NCI-H2196 treated with DMSO at 0.1 percent for 48 hours (cell line): ENCODE data around the gene DNM3.

ENCODE experiments used
- DNase-seq: peaks from one replicate; lab custom pipeline; 2025; ENCODE audit not compliant: unreplicated experiment; lab: John Stamatoyannopoulos, UW

The DNM3 gene

GRCh38 chr1:171969813-171970212 lies 128.5 kb downstream of the DNM3 start:
- no peak for DNase-seq

DNA sequence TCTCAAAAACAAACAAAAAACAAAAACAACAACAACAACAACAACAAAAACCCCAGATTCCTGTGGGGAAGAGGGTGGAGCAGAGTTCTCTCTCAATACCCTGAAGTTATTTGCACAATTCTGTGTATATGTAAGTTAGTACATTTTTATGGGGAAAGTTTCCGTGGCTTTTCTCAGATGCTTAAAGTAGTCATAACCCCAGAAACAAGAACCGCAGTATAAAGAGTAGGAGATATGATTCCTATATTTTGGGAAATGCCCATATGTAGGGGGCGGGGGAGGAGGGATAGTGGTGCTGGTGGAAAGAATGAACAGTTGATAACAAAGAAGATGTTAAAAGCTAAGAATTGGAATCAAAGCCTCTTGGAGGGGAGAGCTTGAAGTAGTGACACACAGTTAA lies 131.5 kb downstream of the DNM3 start:
- DNase-seq, result no peak

GRCh38 chr1:171973421-171973820 lies 132.1 kb downstream of the DNM3 start:
- no peak for DNase-seq

DNA sequence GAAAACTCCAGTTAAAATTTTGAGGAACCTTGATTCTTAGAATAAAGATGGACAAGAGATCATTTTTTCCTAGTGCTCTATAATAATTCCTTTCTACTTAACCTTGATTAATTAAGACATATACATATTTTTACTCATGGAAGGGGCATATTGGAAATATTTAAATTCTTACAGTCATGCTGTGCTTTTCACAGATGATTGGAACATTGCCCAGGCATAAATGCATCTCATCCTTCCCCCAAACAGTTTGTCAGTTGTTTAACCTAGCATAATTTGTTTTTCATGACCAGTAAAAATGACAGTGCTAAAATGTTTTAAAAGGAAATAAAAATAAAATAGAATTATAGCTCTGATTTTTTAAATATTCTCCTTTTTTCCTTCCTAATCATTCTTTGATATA lies 140.0 kb downstream of the DNM3 start:
- no peak for DNase-seq

DNA sequence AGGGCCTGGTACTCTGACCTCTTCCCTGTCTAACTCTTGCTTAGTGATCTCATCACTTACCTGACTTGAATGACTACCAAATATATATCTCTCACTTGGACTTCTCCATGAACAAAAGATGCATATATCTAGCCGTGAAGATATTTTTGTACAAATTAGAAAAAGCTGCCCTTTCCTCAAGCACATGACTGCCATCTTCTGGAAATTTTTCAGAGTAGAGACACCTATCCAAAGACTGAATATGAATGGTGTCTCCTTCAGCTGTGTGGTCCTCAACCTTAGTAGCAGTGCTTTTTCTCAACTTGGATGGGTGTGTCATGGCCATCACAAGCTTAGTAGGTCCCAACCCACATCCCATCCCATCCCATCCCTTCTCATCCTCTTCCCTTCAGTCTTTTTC lies 142.3 kb downstream of the DNM3 start:
- DNase-seq, result no peak

DNA sequence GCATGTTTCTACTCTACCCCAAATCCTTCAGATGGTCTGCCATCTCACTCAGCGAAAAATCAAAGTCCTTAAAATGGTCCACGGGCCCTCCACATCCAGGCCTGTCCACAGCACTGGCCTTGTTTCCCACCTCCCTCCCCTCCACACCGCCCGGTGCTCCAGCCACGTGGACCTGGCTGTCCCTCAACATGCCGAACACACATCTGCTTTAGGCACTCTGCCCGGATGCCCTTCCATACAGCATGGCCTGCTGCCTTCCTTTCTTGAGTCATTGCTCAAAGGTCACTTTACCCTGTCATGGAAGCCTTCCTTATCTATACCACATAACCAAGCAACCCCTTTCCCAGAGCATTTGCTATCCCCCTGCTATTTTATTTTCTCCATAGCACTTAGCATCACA lies 143.0 kb downstream of the DNM3 start:
- no peak for DNase-seq

GRCh38 chr1:171984850-171985485 lies 143.7 kb downstream of the DNM3 start:
- DNase-seq, result no peak

- DNase-seq, result no peak
Observed at GRCh38 chr1:171985639-171986038, 144.3 kb downstream of the DNM3 start.

- DNase-seq, result no peak
Observed at GRCh38 chr1:171988243-171988885, 147.1 kb downstream of the DNM3 start.

DNA sequence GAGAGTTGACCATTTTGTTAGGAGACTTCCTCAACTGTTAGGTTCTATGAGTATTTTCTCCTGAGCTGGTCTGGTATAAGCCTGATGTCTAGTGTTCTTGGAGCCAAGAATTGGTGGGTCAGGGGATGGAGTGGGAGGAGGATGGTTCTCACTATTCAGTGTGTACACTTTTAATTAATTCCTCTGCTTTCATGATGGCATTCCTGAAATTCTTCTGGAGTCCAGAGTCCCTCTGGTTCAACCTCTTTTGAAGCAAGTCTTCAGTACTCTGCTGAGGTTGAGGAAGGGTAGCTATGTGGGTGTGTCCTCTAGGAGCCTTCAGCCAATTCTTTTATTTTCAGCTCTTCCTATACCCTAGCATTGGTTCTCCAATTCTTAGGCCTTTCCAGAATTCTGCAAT lies 149.1 kb downstream of the DNM3 start:
- DNase-seq, result no peak

- no peak for DNase-seq
Observed at GRCh38 chr1:171994293-171994692, 153.0 kb downstream of the DNM3 start.

DNA sequence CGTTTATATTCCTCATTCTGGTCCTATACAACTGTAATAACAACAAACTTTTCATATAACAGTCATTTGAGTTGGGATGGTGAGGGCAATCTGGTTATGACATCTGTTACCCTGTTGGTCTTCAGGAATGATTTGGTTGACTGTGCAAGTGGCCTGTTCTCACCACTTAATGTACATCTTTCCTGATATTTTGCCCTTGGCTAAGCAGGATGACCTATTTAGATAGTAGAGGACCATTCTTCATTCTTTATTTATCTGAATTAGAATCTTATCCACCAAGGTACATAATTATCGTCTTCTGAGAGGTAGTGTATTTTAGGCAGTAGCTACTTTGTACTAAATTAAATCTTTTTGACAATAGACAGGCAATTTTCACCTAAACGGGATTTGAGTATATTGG lies 154.3 kb downstream of the DNM3 start:
- DNase-seq, result no peak

DNA sequence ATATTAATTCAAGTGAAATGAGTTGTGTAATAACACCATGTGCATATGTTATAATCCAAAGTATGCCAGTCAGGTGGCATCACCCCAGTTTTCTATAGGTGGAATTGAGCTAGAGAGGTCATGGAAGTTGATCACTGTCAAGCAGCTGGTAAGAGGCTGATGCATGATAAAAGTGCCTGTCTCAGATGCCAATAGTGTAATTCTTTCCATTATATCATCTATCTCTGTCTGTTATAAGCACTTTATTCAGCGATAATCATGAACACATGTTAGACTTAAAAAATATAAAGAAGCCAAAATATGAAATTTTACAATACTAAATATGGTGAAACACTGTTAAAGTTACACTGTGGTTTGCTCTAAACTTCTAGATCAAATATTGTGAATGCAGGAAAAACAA lies 156.6 kb downstream of the DNM3 start:
- no peak for DNase-seq

GRCh38 chr1:171998711-171999110 lies 157.4 kb downstream of the DNM3 start:
- no peak for DNase-seq

GRCh38 chr1:171999756-172000155 lies 158.5 kb downstream of the DNM3 start:
- DNase-seq, result no peak

DNA sequence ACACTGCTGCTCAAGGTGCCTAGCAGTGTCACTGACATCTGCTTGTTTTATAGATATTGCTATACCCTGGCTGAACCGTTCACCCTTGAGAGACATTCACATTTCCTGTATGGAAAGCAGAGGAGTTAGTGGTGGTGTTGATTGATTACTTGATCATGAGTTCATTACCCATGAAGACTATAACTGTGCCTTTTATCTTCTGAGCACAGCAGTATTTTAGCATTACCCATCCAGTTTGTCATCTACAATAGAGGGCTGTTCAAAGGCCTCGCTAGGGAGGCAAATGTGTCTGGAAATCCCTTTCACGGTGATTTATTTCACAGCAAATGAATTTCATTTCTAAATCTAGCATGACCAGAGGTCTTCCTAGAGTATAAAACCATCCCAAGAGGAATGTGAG lies 160.0 kb downstream of the DNM3 start:
- no peak for DNase-seq

GRCh38 chr1:172002725-172003345 lies 161.5 kb downstream of the DNM3 start:
- no peak for DNase-seq

- DNase-seq, result no peak
Observed at GRCh38 chr1:172003766-172004530, 162.7 kb downstream of the DNM3 start.

DNA sequence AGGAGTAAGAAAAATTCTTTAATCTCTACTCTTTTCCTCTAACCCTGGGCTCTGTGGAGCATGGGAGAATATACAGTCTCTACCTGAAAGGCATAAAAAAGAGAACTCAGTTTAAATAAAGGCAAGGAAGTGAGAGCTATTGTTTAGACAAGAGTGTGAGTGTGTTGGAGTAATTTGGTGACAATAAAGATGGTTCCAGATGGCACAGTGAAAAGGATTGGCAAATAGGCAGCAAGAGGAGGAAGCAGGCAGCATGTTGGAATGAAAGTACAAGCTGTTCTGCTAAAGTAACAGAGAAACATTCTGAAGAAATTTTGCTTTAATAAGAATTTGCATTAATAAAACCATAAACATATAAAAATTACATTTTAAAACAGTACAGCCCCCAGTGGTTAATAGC lies 163.4 kb downstream of the DNM3 start:
- DNase-seq, result no peak

GRCh38 chr1:172005856-172006255 lies 164.6 kb downstream of the DNM3 start:
- no peak for DNase-seq

- DNase-seq, result no peak
Observed at GRCh38 chr1:172006660-172007059, 165.4 kb downstream of the DNM3 start.

GRCh38 chr1:172018727-172019311 lies 177.5 kb downstream of the DNM3 start:
- no peak for DNase-seq
